Activated CD8-positive, alpha-beta memory T cell treated with anti-CD3 and anti-CD28 coated beads for 48 hours (primary cell): ENCODE data around the gene RSRC2.
"Not testable (repeated sequence)": the region's sequence is repeated elsewhere in the genome, so short reads cannot be mapped to it uniquely, and the experiment has no call there.

Experiments
- DNase-seq, 3 experiments: peaks; one replicate each; pipeline ENCODE4 v3.0.0-alpha.2; 2020; ENCODE audit warnings: low read depth in 2 of 3, low spot score in 2 of 3

The RSRC2 gene

DNA sequence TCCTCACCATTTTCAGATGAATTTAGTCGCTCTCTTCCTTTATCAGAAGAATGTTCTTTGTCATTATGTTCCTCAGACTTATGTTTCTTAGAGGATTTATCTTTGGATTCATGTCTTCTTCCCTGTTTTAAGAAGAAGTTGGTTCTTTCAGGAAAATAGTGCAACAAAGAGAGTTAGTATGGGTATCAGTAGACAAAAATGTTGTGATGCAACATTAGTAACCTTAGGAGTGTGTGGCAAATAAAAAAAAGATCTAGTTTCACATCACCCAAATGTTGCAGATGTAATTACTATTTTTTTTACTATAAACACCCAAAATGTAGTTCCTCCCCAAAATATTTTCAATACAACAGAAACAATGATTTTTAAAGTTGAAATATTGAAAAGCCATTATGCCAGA, 7.8 kb downstream of the RSRC2 start:
- DNase-seq: no peak

DNA sequence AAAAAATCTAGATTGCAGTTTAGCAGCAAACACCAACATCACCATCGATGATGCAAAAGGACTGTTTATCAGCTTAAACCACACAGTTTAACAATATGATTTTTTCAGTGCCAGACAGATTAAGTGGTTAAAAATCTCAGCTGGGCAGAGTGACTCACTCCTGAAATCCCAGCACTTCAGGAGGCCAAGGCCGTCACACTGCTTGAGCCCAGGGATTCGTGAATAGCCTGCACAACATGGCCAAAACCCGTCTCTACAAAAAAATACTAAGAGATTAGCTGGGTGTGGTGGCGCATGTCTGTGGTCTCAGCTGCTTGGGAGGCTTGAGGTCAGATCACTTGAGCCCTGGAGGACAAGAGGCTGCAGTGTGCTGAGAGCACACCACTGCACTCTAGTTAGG, 8.9 kb downstream of the RSRC2 start:
- DNase-seq: no peak

DNA sequence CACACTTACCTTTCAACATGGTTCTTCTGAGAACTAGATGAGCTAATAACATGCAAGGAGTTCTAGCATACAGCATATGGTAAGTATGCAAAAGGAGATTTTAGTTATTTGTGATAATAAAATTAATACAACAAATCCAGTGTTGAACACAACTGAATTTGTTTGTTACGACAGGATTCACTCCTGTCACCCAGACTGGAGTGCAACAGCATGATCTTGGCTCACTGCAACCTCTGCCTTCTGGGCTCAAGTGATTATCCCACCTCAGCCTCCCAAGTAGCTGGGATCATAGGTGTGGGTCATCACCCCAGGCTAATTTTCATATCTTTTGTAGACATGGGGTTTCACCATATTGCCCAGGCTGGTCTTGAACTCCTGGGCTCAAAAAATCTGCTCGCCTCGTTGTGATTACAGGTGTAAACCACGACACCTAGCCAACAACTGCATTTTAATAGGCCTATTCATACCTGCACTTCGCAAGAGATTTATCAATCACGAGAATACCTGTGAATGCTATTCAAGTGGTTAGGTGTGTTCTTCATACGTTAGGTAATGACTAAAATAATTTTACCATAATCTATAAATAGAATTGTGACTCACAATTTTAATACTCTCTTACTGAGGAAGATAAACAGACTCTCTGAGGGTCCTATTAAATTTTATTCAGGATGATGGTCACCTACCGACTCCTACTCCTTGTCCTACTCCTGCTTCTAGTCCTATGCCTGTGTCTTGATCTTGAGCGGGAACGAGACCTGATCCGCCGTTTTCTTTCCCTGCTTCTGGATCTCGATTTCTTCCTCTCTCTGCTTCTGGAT, 10.0 kb downstream of the RSRC2 start:
- no peak for DNase-seq

DNA sequence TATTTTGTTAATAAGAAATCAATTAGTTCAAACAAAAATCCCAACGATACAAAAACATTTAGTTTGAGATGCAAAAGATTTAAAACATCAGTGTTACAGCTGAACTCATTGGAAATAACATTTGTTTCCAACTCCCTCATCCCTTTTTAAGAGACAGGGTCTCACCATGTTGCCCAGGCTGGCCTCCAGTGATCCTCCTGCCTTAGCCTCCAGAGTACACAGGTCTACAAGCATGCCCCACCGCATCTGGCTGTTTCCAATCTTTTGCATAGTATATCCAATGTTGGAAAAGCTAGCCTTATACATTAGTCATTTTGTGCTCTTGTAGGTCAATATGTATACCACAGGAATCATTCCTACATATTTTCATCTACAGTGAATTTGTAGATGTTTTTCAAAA, 11.5 kb downstream of the RSRC2 start:
- DNase-seq: no peak

DNA sequence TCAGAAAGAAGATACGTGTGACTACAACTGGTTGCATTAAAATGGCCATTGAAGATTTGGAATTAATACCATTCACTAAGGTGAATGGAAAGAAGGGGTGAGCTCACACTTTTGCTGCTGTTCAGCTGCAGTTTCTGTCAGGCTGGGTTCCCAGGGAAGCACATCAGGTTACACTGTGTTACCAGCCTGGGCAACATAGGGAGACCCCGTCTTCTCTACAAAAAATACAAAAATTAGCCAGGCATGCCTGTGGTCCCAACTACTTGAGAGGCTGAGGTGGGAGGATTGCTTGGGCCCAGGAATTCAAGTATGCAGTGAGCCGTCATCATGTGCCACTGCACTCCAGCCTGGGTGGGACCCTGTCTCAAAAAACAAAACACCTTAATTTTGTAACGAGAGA, 13.1 kb downstream of the RSRC2 start:
- no peak for DNase-seq

DNA sequence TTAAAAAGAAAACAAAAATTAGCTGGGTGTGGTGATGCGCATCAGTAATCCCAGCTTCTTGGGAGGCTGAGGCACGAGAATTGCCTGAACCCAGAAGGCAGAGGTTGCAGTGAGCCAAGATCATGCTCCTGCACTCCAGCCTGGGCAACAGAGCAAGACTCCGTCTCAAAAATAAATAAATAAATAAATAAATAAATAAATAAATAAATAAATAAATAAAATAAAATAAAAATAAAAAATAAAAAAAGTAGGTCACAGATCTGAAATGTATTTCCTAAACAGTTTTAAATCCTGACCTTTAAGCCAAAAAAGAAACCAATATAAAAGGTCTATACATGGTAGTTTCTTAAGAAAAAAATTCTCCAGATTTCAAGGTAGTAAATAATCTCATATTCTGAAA, 13.7 kb downstream of the RSRC2 start:
- not testable (repeated sequence) for DNase-seq

DNA sequence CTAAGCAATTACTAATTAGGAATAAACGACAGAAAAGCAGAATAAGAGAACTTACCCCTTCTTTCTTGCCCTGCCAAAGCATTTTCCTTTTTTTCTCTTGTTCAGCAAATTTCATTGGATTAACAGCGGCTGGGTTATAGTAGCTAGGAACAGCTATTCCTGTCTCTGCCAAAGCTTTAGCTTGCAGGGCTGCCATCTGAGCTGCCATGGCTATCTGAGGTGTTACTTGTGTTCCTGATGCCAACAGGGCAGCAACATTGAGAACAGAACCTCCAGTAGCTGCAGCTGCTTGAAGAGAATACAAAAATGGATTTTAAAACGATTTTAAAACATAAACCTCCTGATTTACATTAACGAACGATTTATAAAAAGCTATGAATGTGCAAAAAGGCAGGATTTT, 18.6 kb downstream of the RSRC2 start:
- no peak for DNase-seq

DNA sequence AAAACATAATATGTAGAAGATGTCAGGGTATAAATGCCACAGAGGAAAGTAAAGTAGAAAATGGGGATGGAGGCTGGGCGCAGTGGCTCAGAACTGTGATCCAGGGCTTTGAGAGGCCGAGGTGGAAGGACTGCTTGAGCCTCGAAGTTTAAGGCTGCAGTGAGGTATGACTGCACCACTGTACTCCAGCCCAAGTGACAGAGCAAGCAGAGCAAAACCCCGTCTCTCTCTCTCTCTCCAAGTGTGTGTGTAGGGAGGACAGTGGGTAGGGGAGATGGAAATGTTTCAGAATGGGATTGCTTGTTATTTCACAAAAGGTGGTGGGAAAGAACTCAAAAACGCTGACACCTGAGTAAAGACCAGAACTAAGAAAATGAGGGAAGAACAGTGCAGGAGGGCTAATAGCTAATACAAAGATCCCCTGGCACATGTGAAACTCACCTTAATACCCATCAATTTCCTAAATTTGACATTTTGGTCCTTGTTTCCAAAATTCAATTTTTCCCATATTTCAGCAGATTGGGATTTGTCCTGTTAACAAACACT, 20.3 kb downstream of the RSRC2 start:
- no peak for DNase-seq

DNA sequence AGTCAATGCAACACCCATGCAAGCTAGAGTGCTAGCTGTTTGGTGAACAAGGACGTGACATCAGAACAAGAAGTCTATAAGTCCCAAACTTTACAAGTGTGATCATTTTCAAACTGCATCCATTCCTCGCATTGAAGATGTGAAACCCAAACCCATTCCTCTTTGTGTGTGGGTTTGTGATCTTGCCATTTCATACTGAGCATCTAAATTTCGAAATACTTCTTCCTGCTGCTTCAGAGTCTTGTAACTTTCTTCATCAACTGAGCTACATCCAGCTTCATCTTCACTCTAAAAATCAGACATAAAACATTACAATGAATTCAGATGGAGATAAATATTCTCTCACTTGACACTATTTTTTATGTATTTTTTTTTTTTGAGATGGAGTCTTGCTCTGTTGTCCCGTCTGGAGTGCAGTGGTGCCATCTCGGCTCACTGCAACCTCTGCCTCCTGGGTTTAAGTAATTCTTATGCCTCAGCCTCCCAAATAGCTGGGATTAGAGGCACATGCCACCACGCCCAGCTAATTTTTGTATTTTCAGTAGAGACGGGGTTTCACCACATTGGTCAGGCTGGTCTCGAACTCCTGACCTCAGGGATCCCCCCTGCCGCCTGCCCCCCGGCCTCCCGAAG, 21.2 kb downstream of the RSRC2 start:
- DNase-seq: no peak

DNA sequence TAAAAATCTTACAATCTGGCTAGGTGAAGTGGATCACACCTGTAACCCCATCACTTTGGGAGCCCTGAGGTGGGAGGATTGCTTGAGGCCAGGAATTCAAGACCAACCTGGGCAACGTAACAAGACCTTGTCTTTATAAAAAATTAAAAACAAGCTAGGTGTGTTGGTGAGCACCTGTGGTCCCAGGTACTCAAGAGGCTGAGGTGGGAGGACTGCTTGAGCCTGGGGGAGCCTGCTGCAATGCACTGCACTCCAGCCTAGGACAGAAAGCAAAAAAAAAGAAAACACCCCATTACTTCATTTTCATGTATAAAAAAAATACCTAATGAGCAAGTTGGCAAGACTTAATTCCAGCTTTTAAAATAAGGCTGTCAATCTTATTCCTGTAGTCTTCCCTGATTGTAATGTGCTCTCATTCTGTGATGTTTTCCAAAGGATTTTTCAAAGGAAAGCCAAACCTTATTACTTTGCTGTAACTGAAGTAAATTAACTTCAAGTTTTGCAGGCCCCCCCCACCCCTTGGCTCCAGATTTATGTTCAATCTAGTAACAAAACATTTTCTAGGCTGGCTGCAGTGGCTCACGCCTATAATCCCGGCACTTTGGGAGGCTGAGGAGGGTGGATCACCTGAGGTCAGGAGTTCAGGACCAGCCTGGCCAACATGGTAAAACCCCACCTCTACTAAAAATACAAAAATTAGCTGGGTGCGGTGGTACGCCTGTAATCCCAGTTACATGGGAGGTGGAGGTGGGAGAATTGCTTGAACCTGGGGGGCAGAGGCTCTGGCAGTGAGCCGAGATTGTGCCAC, 22.7 kb downstream of the RSRC2 start:
- DNase-seq: no peak

DNA sequence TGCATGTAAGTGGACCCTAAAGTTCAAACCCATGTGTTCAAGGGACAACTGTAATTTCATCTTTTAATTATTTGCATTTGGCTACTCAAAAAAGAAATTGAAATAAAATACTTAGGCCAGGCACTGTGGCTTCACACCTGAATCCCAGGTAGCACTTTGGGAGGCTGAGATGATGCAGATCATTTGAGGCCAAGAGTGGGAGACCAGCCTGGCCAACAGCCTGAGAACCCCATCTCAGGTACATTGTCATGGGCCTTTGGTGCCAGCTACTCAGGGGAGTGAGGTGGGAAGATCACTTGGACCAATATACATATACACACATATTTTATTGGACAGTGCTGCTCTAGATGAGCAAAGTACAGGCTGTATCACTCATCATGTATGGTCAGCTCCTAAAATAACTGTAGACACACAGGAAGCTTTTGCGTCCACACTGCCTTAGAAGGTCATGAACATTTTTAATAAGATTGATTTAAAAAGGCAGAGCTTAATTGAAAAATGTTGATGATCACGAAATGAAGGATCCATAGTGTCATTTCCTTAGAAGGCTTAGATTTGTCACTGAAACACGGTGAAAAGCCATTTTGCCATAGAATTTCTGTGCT, 23.5 kb downstream of the RSRC2 start:
- DNase-seq: no peak

DNA sequence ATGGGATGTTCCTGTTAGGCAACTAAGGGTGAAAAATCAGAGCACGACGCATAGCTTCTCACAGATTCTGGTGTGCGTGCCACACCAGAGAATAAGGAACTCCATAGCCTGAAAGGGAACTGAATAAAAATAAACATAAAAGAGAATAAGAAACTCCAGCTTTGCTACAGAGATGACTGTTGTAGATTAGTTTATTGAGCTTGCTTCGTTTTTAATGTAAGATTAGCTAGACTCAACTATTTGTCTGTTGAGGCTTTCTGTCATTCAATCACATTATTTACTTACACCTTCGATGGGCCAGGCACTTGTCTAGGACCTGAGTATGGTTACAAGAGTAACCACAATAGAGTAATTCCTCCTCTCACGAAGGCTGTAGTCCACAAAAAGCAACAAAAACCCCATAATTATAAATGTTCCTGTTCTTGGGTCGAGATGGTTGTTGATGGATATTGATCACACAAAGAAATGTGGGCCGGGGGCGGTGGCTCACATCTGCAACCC, 25.2 kb downstream of the RSRC2 start:
- DNase-seq: no peak

DNA sequence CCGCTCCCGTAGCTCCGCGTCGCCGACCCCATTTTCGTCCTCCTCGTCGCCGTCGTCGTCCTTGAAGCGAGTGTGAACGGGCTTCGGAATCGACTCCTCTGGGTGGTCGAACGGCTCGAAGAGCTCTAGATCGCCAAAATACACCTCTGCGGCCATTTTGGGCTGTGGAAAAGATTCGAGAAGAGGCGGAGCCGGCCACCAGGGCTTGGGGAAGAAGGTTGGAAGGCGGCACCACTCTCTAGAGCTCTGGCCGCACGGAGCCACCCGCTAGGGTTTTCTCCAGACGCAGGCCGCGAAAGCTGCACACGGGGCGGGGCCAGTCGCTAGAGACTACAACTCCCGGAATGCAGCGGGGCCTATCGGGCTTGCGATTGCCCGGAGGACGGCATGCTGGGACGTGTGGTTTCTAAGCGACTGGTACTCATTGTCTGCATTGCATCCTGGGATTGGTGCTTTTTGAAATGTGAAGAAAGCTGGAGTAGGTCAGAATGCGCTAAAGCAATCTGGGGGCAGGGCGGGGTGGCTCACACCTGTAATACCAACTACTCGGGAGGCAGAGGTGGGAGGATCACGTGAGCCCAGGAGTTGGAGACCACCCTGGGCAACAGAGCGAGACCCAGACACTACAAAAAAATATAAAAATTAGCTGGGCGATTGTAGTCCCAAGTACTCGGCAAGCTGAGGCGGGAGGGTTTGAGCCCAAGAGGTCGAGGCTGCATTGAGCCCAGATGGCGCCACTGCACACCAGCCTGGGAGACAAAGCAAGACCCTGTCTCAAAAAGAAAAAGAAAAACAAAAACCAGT, 25.8 kb downstream of the RSRC2 start, which contains the start of gene ZCCHC8:
Gene ZCCHC8 (minus strand): TSS at position 248 of the 804 bp plus-strand sequence. CDS start 92 bp downstream, at position 156.
- DNase-seq: peak; percentile 87 to 92 (median 89)

DNA sequence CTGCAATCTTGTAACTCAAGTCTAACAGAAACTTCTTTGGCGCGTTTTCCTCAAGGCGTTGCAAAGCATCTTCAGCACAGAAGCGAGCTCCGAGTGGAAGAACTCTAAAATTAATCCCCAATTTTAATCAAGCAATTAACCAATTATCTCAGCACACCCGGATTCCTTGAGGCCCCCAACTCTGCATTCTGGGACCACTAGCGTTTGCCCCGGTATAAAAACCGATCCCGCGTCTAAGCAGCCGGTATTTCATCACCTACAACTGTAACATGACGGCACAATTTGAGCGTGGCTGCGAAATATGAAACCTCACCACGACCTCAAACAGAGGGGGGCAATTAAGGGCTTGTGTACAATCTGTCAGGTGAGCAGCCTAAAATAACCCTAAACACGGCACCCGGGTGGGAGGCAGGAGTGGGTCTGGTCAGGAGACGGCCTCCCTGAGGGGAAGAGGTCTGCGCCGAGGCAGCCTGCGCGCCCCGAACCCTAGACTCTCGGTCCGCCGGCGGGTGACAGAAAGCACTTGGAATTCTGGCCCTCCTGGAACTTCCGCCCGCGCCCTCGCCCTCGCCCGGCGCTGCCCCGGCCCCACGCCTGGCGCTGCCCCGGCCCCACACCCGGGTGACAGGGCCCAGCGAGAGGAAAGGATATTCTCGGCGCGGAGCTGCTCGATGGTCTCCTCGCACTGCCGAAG, 26.6 kb downstream of the RSRC2 start:
- DNase-seq: peak in 2 of 3 experiments; percentile 22 to 33

DNA sequence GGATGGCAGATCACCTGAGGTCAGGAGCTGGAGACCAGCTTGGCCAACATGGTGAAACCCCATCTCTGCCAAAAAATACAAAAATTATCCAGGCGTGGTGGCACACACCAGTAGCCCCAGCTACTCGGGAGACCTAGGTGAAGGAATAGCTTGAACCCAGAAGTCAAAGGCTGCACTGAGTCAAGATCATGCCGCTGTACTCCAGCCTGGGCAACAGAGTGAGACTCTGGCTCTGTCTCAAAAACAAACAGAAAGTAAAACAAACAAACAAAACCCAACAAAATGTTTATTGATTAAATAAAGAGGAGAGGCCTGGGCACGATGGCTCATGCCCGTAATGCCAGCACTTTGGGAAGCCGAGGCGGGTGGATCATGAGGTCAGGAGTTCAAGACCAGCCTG, 31.5 kb downstream of the RSRC2 start:
- no peak for DNase-seq

DNA sequence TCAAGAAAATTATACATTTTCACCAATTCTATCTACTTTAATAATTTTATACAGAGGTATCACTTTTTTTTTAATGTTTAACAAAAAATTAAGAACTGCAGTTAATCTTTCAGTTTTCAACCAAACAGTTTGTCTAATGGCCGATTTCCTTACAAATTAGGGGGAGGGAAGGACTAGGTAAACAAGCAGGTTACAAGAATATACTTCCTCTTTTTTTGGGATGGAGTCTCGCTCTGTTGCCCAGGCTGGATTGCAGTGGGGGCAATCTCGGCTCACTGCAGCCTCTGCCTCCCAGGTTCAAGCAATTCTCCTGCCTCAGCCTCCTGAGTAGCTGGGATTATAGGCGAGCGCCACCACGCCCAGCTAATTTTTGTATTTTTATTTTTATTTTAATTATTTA, 33.5 kb downstream of the RSRC2 start:
- DNase-seq: not testable (repeated sequence)

DNA sequence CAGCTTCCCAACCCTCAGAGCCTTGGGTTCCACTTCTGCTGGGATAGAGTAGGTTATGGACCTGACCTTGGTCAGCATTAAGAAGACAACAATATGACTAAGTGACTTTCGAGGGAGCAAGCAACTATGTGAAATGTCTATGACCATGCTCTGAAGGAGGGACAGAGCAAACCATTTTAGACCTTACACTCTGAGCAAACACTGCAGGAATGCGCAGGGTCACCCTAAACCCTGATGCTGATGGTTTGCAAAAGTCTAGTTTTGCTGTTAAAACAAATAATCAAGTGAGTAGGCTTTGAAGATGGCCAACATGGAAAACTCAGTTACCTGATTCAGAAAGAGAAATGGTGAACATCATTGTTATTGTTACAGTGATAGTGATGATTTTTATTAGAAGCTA, 34.7 kb downstream of the RSRC2 start:
- DNase-seq: no peak

DNA sequence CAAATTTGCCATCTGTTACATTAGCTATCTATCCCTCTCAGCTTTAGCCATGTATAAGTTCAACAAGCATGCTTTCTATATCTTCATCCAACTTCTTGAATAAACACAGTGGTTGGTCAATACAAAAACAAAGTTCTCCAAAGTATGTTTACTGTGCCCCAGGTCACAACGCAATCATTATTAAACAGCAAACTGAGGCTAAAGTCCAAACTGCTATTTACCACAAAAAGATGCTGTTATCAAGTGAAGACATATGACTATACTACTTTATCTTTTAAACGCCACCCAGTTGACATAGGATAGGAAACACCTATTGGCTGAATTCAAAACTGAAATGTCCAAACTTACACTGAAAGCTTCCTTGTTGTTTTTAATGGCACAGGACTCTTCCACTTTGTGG, 37.7 kb downstream of the RSRC2 start:
- no peak for DNase-seq

DNA sequence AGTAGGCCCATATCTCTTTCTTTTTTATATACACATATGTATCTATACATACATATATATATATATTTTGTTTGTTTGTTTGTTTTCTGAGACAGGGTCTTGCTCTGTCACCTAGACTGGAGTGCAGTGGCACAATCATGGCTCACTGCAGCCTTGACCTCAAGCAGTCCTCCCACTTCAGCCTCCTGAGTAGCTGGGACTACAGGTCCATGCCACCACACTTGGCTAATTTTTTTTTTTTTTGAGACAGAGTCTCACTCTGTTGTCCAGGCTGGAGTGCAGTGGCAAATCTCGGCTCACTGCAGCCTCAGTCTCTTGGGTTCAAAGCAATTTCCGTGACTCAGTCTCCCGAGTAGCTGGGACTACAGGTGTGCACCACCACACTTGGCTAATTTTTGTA, 38.9 kb downstream of the RSRC2 start:
- DNase-seq: not testable (repeated sequence)
